Neural cell (in vitro differentiated cells): ENCODE data around the gene RAET1L. TPM values are rescaled to one million over a fixed set of nuclear protein-coding genes. Genes with fewer than 3 reads are reported as not detected.
"Not testable (repeated sequence)": the region's sequence is repeated elsewhere in the genome, so short reads cannot be mapped to it uniquely, and the experiment has no call there.

ENCODE experiments used
- H2AFZ ChIP-seq: fragments of 200-600, 300-800 bp; sonication (generic), shearing (Covaris generic); 2 replicates; pipeline ENCODE4 v1.6.0; 2014; ENCODE audit warnings: low read depth, mild to moderate bottlenecking, antibody characterized with exemption, low read length, moderate library complexity
- H3F3A ChIP-seq: fragments of 200-600 bp; shearing (Covaris generic); 2 replicates; pipeline ENCODE4 v1.6.1; 2016; ENCODE audit warnings: mild to moderate bottlenecking, moderate library complexity, mixed read lengths, antibody characterized with exemption, low read length; ENCODE audit not compliant: insufficient read depth, poor library complexity, severe bottlenecking
- H3K27ac ChIP-seq: fragments of 200-600, 300-800 bp; sonication (generic), shearing (Covaris generic); 2 replicates; pipeline ENCODE4 v1.5.1; 2014; ENCODE audit warnings: mild to moderate bottlenecking, low read length, moderate library complexity
- H3K27me3 ChIP-seq: fragments of 300-800, 200-600 bp; sonication (generic), shearing (Covaris generic); 2 replicates; pipeline ENCODE4 v1.6.0; 2014; ENCODE audit warnings: mild to moderate bottlenecking, low read depth, low read length, moderate library complexity; ENCODE audit not compliant: insufficient read depth
- H3K36me3 ChIP-seq: fragments of 300-800, 200-600 bp; sonication (generic), shearing (Covaris generic); 2 replicates; pipeline ENCODE4 v1.5.1; 2014; ENCODE audit warnings: mild to moderate bottlenecking, antibody characterized with exemption, low read length, moderate library complexity; ENCODE audit not compliant: insufficient read depth
- H3K4me2 ChIP-seq: fragments of 300-800, 200-600 bp; sonication (generic), shearing (Covaris generic); 2 replicates; pipeline ENCODE4 v1.6.0; 2014; ENCODE audit warnings: mild to moderate bottlenecking, low read length
- H3K4me3 ChIP-seq: fragments of 300-800, 200-600 bp; sonication (generic), shearing (Covaris generic); 2 replicates; pipeline ENCODE4 v1.5.1; 2014; ENCODE audit warnings: mild to moderate bottlenecking, low read length, moderate library complexity
- H3K79me2 ChIP-seq: fragments of 200-600 bp; shearing (Covaris generic); replicated peaks from 2 replicates; pipeline ENCODE4 v1.6.0; 2014; ENCODE audit warnings: mild to moderate bottlenecking, low read length, moderate library complexity; ENCODE audit not compliant: insufficient read depth
- H3K9ac ChIP-seq: fragments of 300-800, 200-600 bp; sonication (generic), shearing (Covaris generic); 2 replicates; pipeline ENCODE4 v1.6.1; 2016; ENCODE audit warnings: mild to moderate bottlenecking, low read length, mixed read lengths
- H3K9me2 ChIP-seq: fragments of 200-600 bp; shearing (Covaris generic); 2 replicates; pipeline ENCODE4 v1.6.1; 2016; ENCODE audit warnings: mild to moderate bottlenecking, low read length, mixed read lengths; ENCODE audit not compliant: insufficient read depth
- H3K9me3 ChIP-seq: fragments of 200-600, 300-800 bp; sonication (generic), shearing (Covaris generic); 2 replicates; pipeline ENCODE4 v1.6.1; 2016; ENCODE audit warnings: mild to moderate bottlenecking, mixed run types, low read length, moderate library complexity, mixed read lengths
- H4K20me1 ChIP-seq: fragments of 200-600 bp; shearing (Covaris generic); 2 replicates; pipeline ENCODE4 v1.6.1; 2016; ENCODE audit warnings: mild to moderate bottlenecking, mixed run types; ENCODE audit not compliant: insufficient read depth
- CTCF ChIP-seq: fragments of 450-650 bp; IDR thresholded peaks from 2 replicates; pipeline ENCODE4 v1.5.1; 2014; ENCODE audit warnings: antibody characterized with exemption, mild to moderate bottlenecking, moderate library complexity; ENCODE audit not compliant: poor library complexity, severe bottlenecking
- EP300 ChIP-seq: fragments of 450-650 bp; conservative IDR thresholded peaks from 2 replicates; pipeline ENCODE4 v1.6.1; 2014; ENCODE audit warnings: antibody characterized with exemption, mild to moderate bottlenecking, moderate library complexity; ENCODE audit not compliant: poor library complexity, severe bottlenecking
- EZH2 ChIP-seq: fragments of 200-600, 300-800 bp; shearing (Covaris generic), sonication (generic); IDR thresholded peaks from 2 replicates; pipeline ENCODE4 v1.6.1; 2014; ENCODE audit warnings: antibody characterized with exemption, low read length, borderline replicate concordance, mild to moderate bottlenecking; ENCODE audit not compliant: insufficient read depth, poor library complexity, severe bottlenecking
- MXI1 ChIP-seq: fragments of 450-650 bp; conservative IDR thresholded peaks from 2 replicates; pipeline ENCODE4 v1.6.1; 2014; ENCODE audit warnings: antibody characterized with exemption, mild to moderate bottlenecking; ENCODE audit not compliant: poor library complexity, severe bottlenecking
- POLR2AphosphoS5 ChIP-seq: IDR thresholded peaks from 2 replicates; pipeline ENCODE4 v1.6.1; 2012
- RAD21 ChIP-seq: fragments of 450-650 bp; conservative IDR thresholded peaks from 2 replicates; pipeline ENCODE4 v1.6.1; 2014; ENCODE audit warnings: antibody characterized with exemption, mild to moderate bottlenecking, moderate library complexity
- REST ChIP-seq: IDR thresholded peaks from 2 replicates; pipeline ENCODE4 v1.6.1; 2012; ENCODE audit warnings: borderline replicate concordance
- SMC3 ChIP-seq: fragments of 450-650 bp; conservative IDR thresholded peaks from 2 replicates; pipeline ENCODE4 v1.6.1; 2014; ENCODE audit warnings: antibody characterized with exemption, mild to moderate bottlenecking, moderate library complexity; ENCODE audit not compliant: poor library complexity
- TAF1 ChIP-seq: IDR thresholded peaks from 2 replicates; pipeline ENCODE4 v1.6.1; 2012; ENCODE audit warnings: low read depth
- polyA minus RNA-seq: library from RNA; depleted of rRNA, polyadenylated mRNA; stranded (reverse); fragments of >200 nt; gene quantifications from 2 replicates; pipeline ENCODE4 v1.2.3, GENCODE V29; 2014
- polyA plus RNA-seq: library from polyadenylated mRNA; depleted of rRNA; stranded (reverse); fragments of >200 nt; gene quantifications from 2 replicates; pipeline ENCODE4 v1.2.3, GENCODE V29; 2014

RAET1L gene
- not detected in 2 replicates for polyA plus RNA-seq
- polyA minus RNA-seq, result not detected in 2 replicates

GRCh38 chr6:150025201-150025917 is at the start of gene RAET1L:
Gene RAET1L (minus strand): TSS chr6:150025532. CDS start chr6:150025471, 61 bp downstream.
- Histone ChIP-seq H3K36me3 (no peaks in the 10 kb centered on the region), H3K27ac (no peak within 1 kb of the TSS), H3K4me2 (no peak within 1 kb of the TSS), H3F3A (no peaks in the 10 kb centered on the region), H3K79me2 (no peaks in the 10 kb centered on the region), H3K4me3 (no peak within 1 kb of the TSS), H3K9me2 (no peaks in the 10 kb centered on the region), H4K20me1 (no peaks in the 10 kb centered on the region), H3K9me3 (no peaks in the 10 kb centered on the region), H2AFZ (no peak within 1 kb of the TSS), H3K9ac (no peak within 1 kb of the TSS), H3K27me3 (peaks cover 21% of the 10 kb centered on the region)
- TF ChIP-seq CTCF (no peak), RAD21 (no peak), POLR2AphosphoS5 (no peak), MXI1 (no peak), EP300 (no peak), REST (no peak), TAF1 (no peak), EZH2 (no peak), SMC3 (no peak)

GRCh38 chr6:150075034-150075421 is 49.7 kb upstream of the RAET1L start:
- Histone ChIP-seq H3K9me3 (no peaks in the 10 kb centered on the region), H3K4me2 (no peak overlapping the region), H3K9me2 (no peaks in the 10 kb centered on the region), H3K27me3 (no peaks in the 10 kb centered on the region), H3K27ac (no peak overlapping the region), H3K36me3 (no peaks in the 10 kb centered on the region), H2AFZ (no peak overlapping the region), H3F3A (no peaks in the 10 kb centered on the region), H3K9ac (no peak overlapping the region), H4K20me1 (no peaks in the 10 kb centered on the region), H3K79me2 (no peaks in the 10 kb centered on the region), H3K4me3 (no peak overlapping the region)
- no peak for TF ChIP-seq MXI1
- no peak for TF ChIP-seq SMC3

- not testable (repeated sequence) for H3K36me3 ChIP-seq, H3K9ac ChIP-seq, H3K4me2 ChIP-seq, H3K9me2 ChIP-seq, H4K20me1 ChIP-seq, H3F3A ChIP-seq, H3K4me3 ChIP-seq, H3K79me2 ChIP-seq, H3K9me3 ChIP-seq, H3K27me3 ChIP-seq, H2AFZ ChIP-seq, H3K27ac ChIP-seq
Measured at GRCh38 chr6:150074396-150075033, 49.2 kb upstream of the RAET1L start.
